H9 (cell line): ENCODE measurements around the gene DOCK1. TPM values are rescaled to one million over a fixed set of nuclear protein-coding genes. Genes with fewer than 3 reads are reported as not detected.

Experiments
- DNase-seq: peaks from one replicate; pipeline ENCODE4 v3.0.0-alpha.2; 2017
- H2AFZ ChIP-seq: one replicate; pipeline ENCODE4 v1.6.1; 2013; ENCODE audit warnings: mild to moderate bottlenecking, low read length, control low read depth, moderate library complexity
- H2AK5ac ChIP-seq: 2 replicates; pipeline ENCODE4 v1.6.1; 2013; ENCODE audit warnings: low read length, control low read depth, mixed read lengths; ENCODE audit not compliant: insufficient read length
- H2BK120ac ChIP-seq: one replicate; pipeline ENCODE4 v1.6.1; 2013; ENCODE audit warnings: low read depth, mild to moderate bottlenecking, low read length, control low read depth, inconsistent platforms; ENCODE audit not compliant: poor library complexity, severe bottlenecking
- H2BK12ac ChIP-seq: 2 replicates; pipeline ENCODE4 v1.6.1; 2013; ENCODE audit warnings: low read length, control low read depth, mixed read lengths, low read depth; ENCODE audit not compliant: insufficient read length
- H2BK15ac ChIP-seq: 2 replicates; pipeline ENCODE4 v1.6.1; 2013; ENCODE audit warnings: low read depth, low read length, control low read depth
- H2BK20ac ChIP-seq: one replicate; pipeline ENCODE4 v1.6.1; 2013; ENCODE audit warnings: low read depth, mild to moderate bottlenecking, low read length, control low read depth, inconsistent platforms; ENCODE audit not compliant: poor library complexity, severe bottlenecking
- H2BK5ac ChIP-seq: 2 replicates; pipeline ENCODE4 v1.6.1; 2013; ENCODE audit warnings: low read length, control low read depth, mixed read lengths; ENCODE audit not compliant: insufficient read length
- H3K14ac ChIP-seq: 2 replicates; pipeline ENCODE4 v1.6.1; 2013; ENCODE audit warnings: low read length, control low read depth; ENCODE audit not compliant: insufficient read depth
- H3K18ac ChIP-seq: 2 replicates; pipeline ENCODE4 v1.6.1; 2013; ENCODE audit warnings: low read depth, mild to moderate bottlenecking, mixed read lengths, low read length, control low read depth; ENCODE audit not compliant: insufficient read length
- H3K23ac ChIP-seq: 2 replicates; pipeline ENCODE4 v1.6.1; 2013; ENCODE audit warnings: low read length, control low read depth, mixed read lengths, low read depth; ENCODE audit not compliant: insufficient read length
- H3K23me2 ChIP-seq: 2 replicates; pipeline ENCODE4 v1.6.1; 2013; ENCODE audit warnings: low read depth, mild to moderate bottlenecking, mixed read lengths, low read length, control low read depth; ENCODE audit not compliant: insufficient read length, poor library complexity, severe bottlenecking
- H3K27ac ChIP-seq: 2 replicates; pipeline ENCODE4 v1.5.1; 2013; ENCODE audit warnings: low read length, control low read depth, mixed read lengths, low read depth; ENCODE audit not compliant: insufficient read length
- H3K27me3 ChIP-seq: 2 replicates; pipeline ENCODE4 v1.6.1; 2013; ENCODE audit warnings: low read length, control low read depth, inconsistent platforms; ENCODE audit not compliant: insufficient read depth
- H3K4ac ChIP-seq: 2 replicates; pipeline ENCODE4 v1.6.1; 2013; ENCODE audit warnings: low read depth, mild to moderate bottlenecking, control low read depth, inconsistent platforms, low read length, moderate library complexity
- H3K4me1 ChIP-seq: 2 replicates; pipeline ENCODE4 v1.6.1; 2013; ENCODE audit warnings: low read length, control low read depth, inconsistent platforms; ENCODE audit not compliant: insufficient read depth
- H3K4me2 ChIP-seq: 2 replicates; pipeline ENCODE4 v1.6.1; 2013; ENCODE audit warnings: low read length, control low read depth, mixed read lengths; ENCODE audit not compliant: insufficient read length, insufficient read depth
- H3K56ac ChIP-seq: 2 replicates; pipeline ENCODE4 v1.6.1; 2013; ENCODE audit warnings: low read depth, mild to moderate bottlenecking, mixed read lengths, low read length, control low read depth; ENCODE audit not compliant: insufficient read length
- H3K79me1 ChIP-seq: 2 replicates; pipeline ENCODE4 v1.6.1; 2013; ENCODE audit warnings: low read depth, mild to moderate bottlenecking, moderate library complexity, low read length, control low read depth, inconsistent platforms; ENCODE audit not compliant: insufficient read depth, poor library complexity, severe bottlenecking
- H3K79me2 ChIP-seq: 2 replicates; pipeline ENCODE4 v1.6.1; 2013; ENCODE audit warnings: low read length, control low read depth, inconsistent platforms; ENCODE audit not compliant: insufficient read depth
- H3K9ac ChIP-seq: 2 replicates; pipeline ENCODE4 v1.6.1; 2013; ENCODE audit warnings: low read length, control low read depth, mixed read lengths; ENCODE audit not compliant: insufficient read length; ENCODE audit errors: extremely low read depth
- H3K9me3 ChIP-seq: one replicate; pipeline ENCODE4 v1.6.1; 2013; ENCODE audit warnings: low read depth, low read length, inconsistent platforms; ENCODE audit not compliant: control insufficient read depth
- H3T11ph ChIP-seq: one replicate; pipeline ENCODE4 v1.6.1; 2013; ENCODE audit warnings: mild to moderate bottlenecking, low read length, control low read depth, inconsistent platforms
- H4K20me1 ChIP-seq: one replicate; pipeline ENCODE4 v1.6.1; 2013; ENCODE audit not compliant: control insufficient read depth, insufficient read length, insufficient read depth
- H4K5ac ChIP-seq: 2 replicates; pipeline ENCODE4 v1.6.1; 2013; ENCODE audit warnings: low read depth, mild to moderate bottlenecking, mixed read lengths, low read length, control low read depth; ENCODE audit not compliant: insufficient read length
- H4K8ac ChIP-seq: replicated peaks from 2 replicates; pipeline ENCODE4 v1.6.1; 2013; ENCODE audit warnings: low read length, control low read depth, mixed read lengths, low read depth; ENCODE audit not compliant: insufficient read length
- H4K91ac ChIP-seq: 2 replicates; pipeline ENCODE4 v1.6.1; 2013; ENCODE audit warnings: low read depth, mild to moderate bottlenecking, moderate library complexity, mixed read lengths, low read length, control low read depth; ENCODE audit not compliant: insufficient read length
- H3K27ac Mint-ChIP-seq, 3 experiments: 2 replicates in 2 of 3; 3 replicates in 1 of 3; pipeline ENCODE4 v1.8.0; 2020 to 2021; ENCODE audit warnings: mixed read lengths in 3 of 3, mild to moderate bottlenecking in 1 of 3, moderate library complexity in 1 of 3
- H3K27me3 Mint-ChIP-seq: 2 replicates; pipeline ENCODE4 v1.8.0; 2021; ENCODE audit warnings: low read depth, mild to moderate bottlenecking, moderate library complexity, mixed read lengths
- H3K36me3 Mint-ChIP-seq, 3 experiments: 2 replicates in 2 of 3; 3 replicates in 1 of 3; pipeline ENCODE4 v1.8.0; 2020 to 2021; ENCODE audit warnings: low read depth in 3 of 3, mixed read lengths in 3 of 3; ENCODE audit not compliant: insufficient read depth in 1 of 3
- H3K4me1 Mint-ChIP-seq, 2 experiments: 2 replicates each; pipeline ENCODE4 v1.8.0; 2020; ENCODE audit warnings: mixed read lengths in 2 of 2
- H3K4me3 Mint-ChIP-seq, 2 experiments: 2 replicates in 1 of 2; 3 replicates in 1 of 2; pipeline ENCODE4 v1.8.0; 2020 to 2021; ENCODE audit warnings: mild to moderate bottlenecking in 2 of 2, mixed read lengths in 2 of 2, moderate library complexity in 1 of 2
- H3K9me3 Mint-ChIP-seq, 2 experiments: 2 replicates in 1 of 2; 3 replicates in 1 of 2; pipeline ENCODE4 v1.8.0; 2020; ENCODE audit warnings: mild to moderate bottlenecking in 2 of 2, mixed read lengths in 2 of 2, moderate library complexity in 1 of 2
- CTCF ChIP-seq: fragments of 200-600 bp; sonication (generic); conservative IDR thresholded peaks from 3 replicates; pipeline ENCODE4 v1.8.0; 2021; ENCODE audit warnings: antibody characterized with exemption, mild to moderate bottlenecking
- WGBS: extraction: QIAGEN DNeasy Blood & Tissue Kit; methylation state at CpG from one replicate; pipeline ENCODE4 v1.1.7; 2013; ENCODE audit warnings: missing lambda C conversion rate, low lambda C conversion rate, mixed read lengths; ENCODE audit not compliant: insufficient read length; ENCODE audit errors: extremely low coverage; 5-methylcytosine and 5-hydroxymethylcytosine counted together
- total RNA-seq: library from RNA; stranded (reverse); gene quantifications from 2 replicates; pipeline ENCODE4 v1.2.1, GENCODE V29; 2021

DOCK1 gene
- total RNA-seq, 1 experiment from 2014 or later = 57.0 TPM

- no peak overlapping the region for H3K23ac ChIP-seq
- no peak overlapping the region for H3K4ac ChIP-seq
- Mint-ChIP-seq H3K27ac (no peak overlapping the region), H3K27me3 (no peaks in the 10 kb centered on the region), H3K9me3 (peaks cover 0 to 4% of the 10 kb centered on the region in 2 experiments; a peak in 2 of 5 replicates), H3K36me3 (peaks cover 6 to 20% (median 16%) of the 10 kb centered on the region in 3 experiments; a peak in 6 of 7 replicates), H3K4me1 (peaks cover 0 to 2% of the 10 kb centered on the region in 2 experiments; a peak in 1 of 4 replicates), H3K4me3 (no peak overlapping the region)
- H3K14ac ChIP-seq = no peak overlapping the region; the same call in 1 of the 2 replicates
- no peaks in the 10 kb centered on the region for H4K20me1 ChIP-seq
- no CpG with 5 or more reads among the region's 13 CpGs for WGBS
- H4K5ac ChIP-seq = no peak overlapping the region
- H3K79me1 ChIP-seq = peaks cover 2% of the 10 kb centered on the region
- H2BK15ac ChIP-seq = no peak overlapping the region
- H3K23me2 ChIP-seq = no peaks in the 10 kb centered on the region
- H3K4me1 ChIP-seq = no peaks in the 10 kb centered on the region
- H4K91ac ChIP-seq = no peak overlapping the region
- DNase-seq = no peak
- no peak overlapping the region for H2AFZ ChIP-seq
- H3K18ac ChIP-seq = no peak overlapping the region
- H3K9ac ChIP-seq = no peak overlapping the region
- TF ChIP-seq CTCF = no peak
- H2AK5ac ChIP-seq = no peak overlapping the region
- peaks cover 54% of the 10 kb centered on the region; the same call in 1 of the 2 replicates for H3K79me2 ChIP-seq
- no peak overlapping the region for H2BK20ac ChIP-seq
- H3K9me3 ChIP-seq = peaks cover 10% of the 10 kb centered on the region
- H3K27me3 ChIP-seq = no peaks in the 10 kb centered on the region
- no peak overlapping the region for H2BK120ac ChIP-seq
- no peak overlapping the region for H2BK12ac ChIP-seq
- H2BK5ac ChIP-seq = no peak overlapping the region
- no peak overlapping the region for H3K27ac ChIP-seq
- no peak overlapping the region for H3K56ac ChIP-seq
- H4K8ac ChIP-seq = no peak overlapping the region
- no peak overlapping the region for H3T11ph ChIP-seq
- H3K4me2 ChIP-seq = no peak overlapping the region
These were observed 43.3 kb downstream of the DOCK1 start for GRCh38 chr10:126948355-126949160.
